Measurements from ENCODE around the gene CPA3.

GRCh38 chr3:148863814-148864213 is 1.3 kb upstream of the CPA3 start:
- TF ChIP-seq REST (IDR thresholded peaks at IDR 0.05; ENCODE audit: low read depth): no peak
- TF ChIP-seq, protein P1, sequence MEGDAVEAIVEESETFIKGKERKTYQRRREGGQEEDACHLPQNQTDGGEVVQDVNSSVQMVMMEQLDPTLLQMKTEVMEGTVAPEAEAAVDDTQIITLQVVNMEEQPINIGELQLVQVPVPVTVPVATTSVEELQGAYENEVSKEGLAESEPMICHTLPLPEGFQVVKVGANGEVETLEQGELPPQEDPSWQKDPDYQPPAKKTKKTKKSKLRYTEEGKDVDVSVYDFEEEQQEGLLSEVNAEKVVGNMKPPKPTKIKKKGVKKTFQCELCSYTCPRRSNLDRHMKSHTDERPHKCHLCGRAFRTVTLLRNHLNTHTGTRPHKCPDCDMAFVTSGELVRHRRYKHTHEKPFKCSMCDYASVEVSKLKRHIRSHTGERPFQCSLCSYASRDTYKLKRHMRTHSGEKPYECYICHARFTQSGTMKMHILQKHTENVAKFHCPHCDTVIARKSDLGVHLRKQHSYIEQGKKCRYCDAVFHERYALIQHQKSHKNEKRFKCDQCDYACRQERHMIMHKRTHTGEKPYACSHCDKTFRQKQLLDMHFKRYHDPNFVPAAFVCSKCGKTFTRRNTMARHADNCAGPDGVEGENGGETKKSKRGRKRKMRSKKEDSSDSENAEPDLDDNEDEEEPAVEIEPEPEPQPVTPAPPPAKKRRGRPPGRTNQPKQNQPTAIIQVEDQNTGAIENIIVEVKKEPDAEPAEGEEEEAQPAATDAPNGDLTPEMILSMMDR (IDR thresholded peaks at IDR 0.05 in 2 of 3, conservative IDR thresholded peaks at IDR 0.05 in 1 of 3; ENCODE audit: borderline replicate concordance in 1 of 3, insufficient read depth in 1 of 3, low read depth in 2 of 3, low read length in 2 of 3): no peak
- TF ChIP-seq POLR2A (IDR thresholded peaks at IDR 0.05; ENCODE audit: borderline replicate concordance, extremely low read depth, insufficient read depth, insufficient read length): no peak
- TF ChIP-seq EZH2 (IDR thresholded peaks at IDR 0.05): no peak
- TF ChIP-seq, protein P2, sequence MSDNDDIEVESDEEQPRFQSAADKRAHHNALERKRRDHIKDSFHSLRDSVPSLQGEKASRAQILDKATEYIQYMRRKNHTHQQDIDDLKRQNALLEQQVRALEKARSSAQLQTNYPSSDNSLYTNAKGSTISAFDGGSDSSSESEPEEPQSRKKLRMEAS (IDR thresholded peaks at IDR 0.05): no peak
